ENCODE measurements around the gene PKM.

PKM gene

DNA sequence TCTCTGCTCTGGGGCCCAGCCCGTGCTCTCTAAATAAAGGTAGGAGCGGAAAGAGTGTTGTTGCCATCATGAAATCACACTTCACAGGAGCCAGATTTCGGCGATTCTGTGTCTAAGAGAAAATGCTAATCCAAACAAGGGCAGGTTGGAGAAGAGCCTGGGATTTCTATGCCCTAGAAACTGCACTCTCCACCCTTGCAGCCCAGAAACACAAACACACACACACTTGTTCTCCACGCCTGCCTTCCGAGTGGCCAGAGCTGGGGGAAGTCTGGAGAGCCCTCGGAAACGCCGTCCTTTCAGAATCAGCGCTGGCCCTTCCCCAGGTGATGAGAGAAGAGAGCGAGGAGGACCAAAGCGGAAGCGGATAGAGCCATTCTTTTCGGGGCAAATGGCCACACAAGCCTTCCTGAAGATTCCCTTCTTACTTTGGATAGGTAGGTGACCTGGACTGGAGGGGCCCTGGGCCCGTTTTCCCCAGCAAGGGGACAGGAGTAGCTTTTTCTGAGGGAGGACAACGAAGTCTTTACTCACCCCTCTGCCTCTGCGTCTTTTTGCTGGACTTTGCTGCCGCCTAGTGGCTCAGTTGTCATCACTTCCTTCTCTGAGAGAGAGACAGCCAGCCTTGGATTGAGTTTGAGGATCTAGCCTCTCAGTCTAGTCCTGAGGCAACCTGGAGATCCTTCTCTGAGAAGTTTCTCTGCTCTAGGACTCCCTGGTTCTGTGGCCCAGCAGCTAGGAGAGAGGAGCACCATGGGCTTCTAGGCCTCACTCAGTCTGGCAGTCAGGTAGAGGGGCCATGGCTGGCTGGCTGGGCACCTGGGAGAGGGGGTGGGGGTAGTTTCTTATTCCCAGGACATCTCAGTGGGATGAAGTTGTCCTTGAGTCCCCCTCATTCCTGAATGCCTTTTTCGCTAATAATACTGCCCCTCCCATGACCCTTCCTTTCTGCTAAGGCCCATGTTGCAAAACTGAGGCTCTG is 75.1 kb downstream of the PKM start:
- peak; percentile 89 for DNase-seq (ENCODE audit: low spot score)

DNA sequence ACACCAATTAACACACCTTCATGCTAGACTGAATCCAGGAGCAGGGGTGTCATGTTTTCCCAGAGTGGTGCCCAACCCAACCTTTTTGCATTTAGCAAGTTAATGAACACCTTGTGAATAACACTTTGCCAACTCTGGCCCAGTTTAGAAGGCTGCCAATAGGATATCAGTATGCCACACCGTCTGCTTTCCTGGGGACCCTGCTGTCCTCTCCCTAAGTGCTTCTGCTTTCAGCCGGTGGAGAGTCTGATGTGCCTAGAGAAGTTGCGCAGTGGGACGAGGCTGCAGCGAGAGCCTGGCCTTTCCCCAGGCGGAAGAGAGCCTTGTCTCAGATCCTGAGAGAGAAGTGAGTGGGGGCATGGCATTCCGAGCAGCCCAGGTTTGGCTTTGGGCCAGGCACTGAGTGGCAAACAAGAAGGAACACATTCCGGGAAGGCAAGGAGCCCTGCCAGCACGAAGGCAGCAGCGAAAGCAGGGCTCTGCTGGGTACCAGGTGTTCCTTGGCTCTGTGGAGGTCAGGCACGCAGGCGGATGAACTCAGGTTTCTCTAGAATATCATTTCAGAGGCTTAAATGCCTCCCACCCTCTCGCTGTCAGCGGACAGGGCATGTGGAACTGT is 75.9 kb downstream of the PKM start:
- peak; percentile 44 for DNase-seq (ENCODE audit: low spot score)

DNA sequence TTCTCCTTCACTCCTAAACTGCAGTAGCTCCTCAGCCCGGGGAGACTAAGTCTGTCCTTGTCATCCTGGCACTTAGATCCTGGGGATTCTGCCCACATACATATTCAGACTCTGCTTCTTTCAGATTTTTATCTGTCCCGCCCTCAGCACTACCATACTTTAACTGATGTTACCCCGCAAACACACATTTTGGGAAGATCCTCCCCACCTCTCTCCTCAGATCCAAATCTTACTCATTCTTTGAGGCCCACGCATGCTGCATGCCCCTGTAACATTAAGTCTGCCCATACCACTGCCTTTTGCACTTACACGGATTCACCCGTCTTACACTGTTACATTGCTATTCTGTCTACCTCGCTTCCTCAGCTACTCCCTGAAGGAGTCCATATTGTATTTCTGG is 76.7 kb downstream of the PKM start:
- no peak for DNase-seq (ENCODE audit: low spot score)

DNA sequence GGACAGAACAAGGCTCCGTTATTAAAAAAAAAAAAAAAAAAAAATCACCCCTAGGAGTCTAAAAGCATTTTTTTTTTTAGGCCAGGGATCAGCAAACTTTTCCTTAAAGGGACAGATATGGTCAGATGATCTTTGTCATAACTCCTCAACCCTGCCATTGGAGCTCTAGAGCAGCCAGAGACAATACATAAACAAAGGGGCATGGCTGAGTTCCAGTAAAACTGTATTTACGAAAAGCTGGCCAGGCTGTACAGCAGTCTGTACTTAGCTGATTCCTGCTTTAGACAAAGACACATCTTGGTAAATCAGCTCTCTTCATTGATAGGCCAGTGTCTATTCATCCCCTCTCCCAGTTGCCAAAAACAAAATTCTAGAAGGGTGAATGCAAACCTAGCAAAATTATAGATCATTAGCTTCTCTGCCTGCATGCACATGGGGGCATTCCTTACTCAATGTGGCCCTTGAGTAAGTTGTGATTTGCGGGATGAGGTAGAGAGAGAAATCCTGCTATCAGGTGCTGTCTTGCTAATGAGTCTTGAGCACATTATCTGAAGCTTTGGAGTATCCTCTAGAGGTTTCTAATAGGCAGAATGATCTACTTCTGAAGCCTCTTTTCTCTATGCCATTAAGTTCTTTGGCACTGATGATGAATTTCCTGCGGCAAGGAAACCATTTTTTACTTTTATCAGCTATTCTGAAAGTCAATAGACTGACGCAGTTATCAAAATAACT is 77.6 kb downstream of the PKM start:
- DNase-seq (ENCODE audit: low spot score) = no peak
